Endothelial cell of umbilical vein (primary cell): ENCODE measurements around the gene TULP1. TPM values are rescaled to one million over a fixed set of nuclear protein-coding genes. Genes with fewer than 3 reads are reported as not detected.

Experiments used
- BruUV-seq: library from RNA; stranded (reverse); fragments of 400-500 nt; replicated peaks from 2 replicates; lab custom pipeline; 2021; lab: Mats Ljungman, UMichigan
- CTCF ChIA-PET: fragments of 300-600, 350-600 bp; sonication (Branson Sonifier 250); formaldehyde crosslinking; loops from one replicate; lab custom pipeline; 2021; ENCODE audit warnings: antibody characterized with exemption, inconsistent platforms; lab: Charles Lee
- POLR2A ChIA-PET: fragments of 300-600, 350-600 bp; sonication (Branson Sonifier 250); formaldehyde crosslinking; loops from one replicate; lab custom pipeline; 2021; ENCODE audit warnings: antibody characterized with exemption, inconsistent platforms; lab: Charles Lee
- DNase-seq: peaks from one replicate; pipeline ENCODE4 v3.0.0-alpha.2; 2011; ENCODE audit warnings: low read depth, low spot score
- FAIRE-seq: peaks from 2 replicates; lab custom pipeline; 2011; peaks lifted over from hg19 to GRCh38; lab: Jason Lieb, UNC
- H2AFZ ChIP-seq: 2 replicates; pipeline ENCODE4 v1.6.0; 2012; ENCODE audit warnings: low read depth, low read length, control low read depth, inconsistent platforms
- H3K27ac ChIP-seq: 2 replicates; pipeline ENCODE4 v1.5.1; 2011; ENCODE audit warnings: low read depth, mild to moderate bottlenecking, control low read depth, low read length, moderate library complexity; ENCODE audit not compliant: insufficient read depth
- H3K27me3 ChIP-seq, 2 experiments: 2 replicates each; pipeline versions ENCODE4 v1.6.0 to v1.6.1; 2011; ENCODE audit warnings: low read length in 2 of 2, mixed read lengths in 1 of 2; ENCODE audit not compliant: control insufficient read depth in 2 of 2, insufficient read depth in 2 of 2
- H3K36me3 ChIP-seq, 2 experiments: 2 replicates in 1 of 2; 3 replicates in 1 of 2; pipeline ENCODE4 v1.5.1; 2011; ENCODE audit warnings: low read length in 2 of 2, mild to moderate bottlenecking in 1 of 2, moderate library complexity in 1 of 2; ENCODE audit not compliant: control insufficient read depth in 2 of 2, insufficient read depth in 2 of 2; ENCODE audit errors: extremely low read depth in 1 of 2
- H3K4me1 ChIP-seq: 3 replicates; pipeline ENCODE4 v1.5.1; 2011; ENCODE audit warnings: mild to moderate bottlenecking, low read length; ENCODE audit not compliant: control insufficient read depth, insufficient read depth; ENCODE audit errors: extremely low read depth
- H3K4me2 ChIP-seq: 2 replicates; pipeline ENCODE4 v1.6.1; 2011; ENCODE audit warnings: low read length, control low read depth, mixed read lengths; ENCODE audit not compliant: insufficient read depth
- H3K4me3 ChIP-seq, 3 experiments: fragments of 200-600 bp in 1 of 3; sonication (generic), shearing (Covaris generic) in 1 of 3; replicated peaks in 1 of 3; 2 replicates each; pipeline ENCODE4 v1.5.1; 2011 to 2016; ENCODE audit warnings: control low read depth in 3 of 3, low read length in 3 of 3, mild to moderate bottlenecking in 2 of 3, inconsistent platforms in 1 of 3, low read depth in 1 of 3, moderate library complexity in 1 of 3; ENCODE audit not compliant: insufficient read depth in 1 of 3
- H3K79me2 ChIP-seq: 2 replicates; pipeline ENCODE4 v1.6.0; 2012; ENCODE audit warnings: low read length, inconsistent platforms; ENCODE audit not compliant: control insufficient read depth, insufficient read depth
- H3K9ac ChIP-seq: replicated peaks from 2 replicates; pipeline ENCODE3; 2011; ENCODE audit warnings: low read length, control low read depth; ENCODE audit not compliant: insufficient read depth; ENCODE audit errors: extremely low read depth
- H3K9me1 ChIP-seq: replicated peaks from 3 replicates; pipeline ENCODE4 v1.6.0; 2011; ENCODE audit warnings: mild to moderate bottlenecking, low read length; ENCODE audit not compliant: control insufficient read depth, insufficient read depth; ENCODE audit errors: extremely low read depth
- H3K9me3 ChIP-seq: replicated peaks from 2 replicates; pipeline ENCODE4 v1.5.1; 2012; ENCODE audit warnings: low read length, inconsistent platforms; ENCODE audit not compliant: control insufficient read depth, insufficient read depth
- H4K20me1 ChIP-seq: replicated peaks from 2 replicates; pipeline ENCODE3; 2011; ENCODE audit warnings: mild to moderate bottlenecking, low read length; ENCODE audit not compliant: control insufficient read depth, insufficient read depth; ENCODE audit errors: extremely low read depth
- CTCF ChIP-seq, 2 donors: IDR thresholded peaks; 1 replicate in 1 of 2; 2 replicates in 1 of 2; pipeline ENCODE4 v1.5.1; 2011; ENCODE audit warnings: low read length in 2 of 2, mild to moderate bottlenecking in 2 of 2, moderate library complexity in 2 of 2, control low read depth in 1 of 2, inconsistent platforms in 1 of 2, low read depth in 1 of 2; ENCODE audit not compliant: insufficient read depth in 1 of 2; ENCODE audit errors: extremely low read depth in 1 of 2
- EZH2 ChIP-seq: IDR thresholded peaks from 2 replicates; pipeline ENCODE4 v1.6.1; 2012; ENCODE audit warnings: borderline replicate concordance, low read depth, mild to moderate bottlenecking, moderate library complexity, low read length, inconsistent platforms; ENCODE audit not compliant: severe bottlenecking
- FOS ChIP-seq: IDR thresholded peaks from 2 replicates; pipeline ENCODE4 v1.6.1; 2011; ENCODE audit warnings: mild to moderate bottlenecking, low read length, moderate library complexity, borderline replicate concordance; ENCODE audit not compliant: insufficient read depth
- GATA2 ChIP-seq: IDR thresholded peaks from 2 replicates; pipeline ENCODE4 v1.7.0; 2011; ENCODE audit warnings: low read depth, mild to moderate bottlenecking, moderate library complexity, mixed read lengths, low read length; ENCODE audit not compliant: insufficient read length, insufficient read depth
- JUN ChIP-seq: IDR thresholded peaks from 2 replicates; pipeline ENCODE4 v1.6.1; 2011; ENCODE audit warnings: borderline replicate concordance, low read depth; ENCODE audit not compliant: insufficient read length, insufficient read depth
- MAX ChIP-seq: IDR thresholded peaks from 2 replicates; pipeline ENCODE4 v1.6.1; 2011; ENCODE audit not compliant: insufficient read depth, insufficient read length
- MYC ChIP-seq: IDR thresholded peaks from one replicate; pipeline ENCODE4 v1.6.1; 2011; ENCODE audit warnings: mild to moderate bottlenecking, low read depth, low read length
- POLR2A ChIP-seq: IDR thresholded peaks from 2 replicates; pipeline ENCODE4 v1.6.1; 2012; ENCODE audit warnings: low read depth, mild to moderate bottlenecking, control low read depth, low read length
- POLR2AphosphoS5 ChIP-seq: IDR thresholded peaks from 2 replicates; pipeline ENCODE4 v1.6.1; 2012; ENCODE audit warnings: low read depth, mild to moderate bottlenecking, control low read depth, low read length, moderate library complexity; ENCODE audit not compliant: insufficient read depth
- dilution Hi-C: fragments of 300-500 bp; cut with MboI; formaldehyde crosslinking; loops from one replicate; pipeline ENCODE4 v1.15.0; 2019; ENCODE audit warnings: low sequenced_read_pairs; ENCODE audit not compliant: extremely low pct_ligation_motif_present
- intact Hi-C: fragments of 100-400 bp; cut with micrococcal nuclease; formaldehyde crosslinking; loops from one replicate; pipeline ENCODE4 v1.10.0; 2022
- polyA plus RNA-seq, 4 experiments: library from polyadenylated mRNA; depleted of rRNA in 3 of 4; stranded (reverse) in 3 of 4; unstranded in 1 of 4; fragments of >200 nt; gene quantifications; 2 replicates each; pipeline versions ENCODE4 v1.2.1 to v1.2.3, GENCODE V29; 2011 to 2012; ENCODE audit warnings: missing spikeins in 1 of 4
- total RNA-seq: library from RNA; stranded (reverse); gene quantifications from 2 replicates; pipeline ENCODE4 v1.2.3, GENCODE V29; 2021

Gene TULP1
- total and polyA plus RNA-seq, 2 donors (not counting 3 experiments of a cell fraction or from before 2014, with no cell fraction given), result not detected

GRCh38 chr6:35489066-35489465 lies 23.6 kb downstream of the TULP1 start:
- BruUV-seq, result no TSS peak
- TF ChIP-seq CTCF (IDR thresholded peaks at IDR 0.05; ENCODE audit: extremely low read depth in 1 of 2, insufficient read depth in 1 of 2, low read depth in 1 of 2, low read length in 2 of 2) (no peak), POLR2AphosphoS5 (no peak), MYC (no peak)
- H3K4me3 ChIP-seq, result no peak overlapping the region
- H3K27me3 ChIP-seq, result peaks cover 5 to 8% of the 10 kb centered on the region in 2 experiments
- no peak for FAIRE-seq
- intact Hi-C loops (no loop called here), dilution Hi-C loops (no loop called here)
- no peak for DNase-seq
- H4K20me1 ChIP-seq, result no peaks in the 10 kb centered on the region
- H3K4me1 ChIP-seq, result no peaks in the 10 kb centered on the region
- ChIA-PET POLR2A (no interaction called here), CTCF (interaction anchor here (1.2 kb wide), 1 partner anchor 12 kb away, joined by 3 read pairs; no protein-coding TSS in a partner anchor)
- H3K4me2 ChIP-seq, result no peak overlapping the region
- H3K79me2 ChIP-seq, result no peaks in the 10 kb centered on the region
- H2AFZ ChIP-seq, result no peak overlapping the region
- no peaks in the 10 kb centered on the region for H3K36me3 ChIP-seq
- no peak overlapping the region for H3K9ac ChIP-seq
- H3K9me1 ChIP-seq, result no peaks in the 10 kb centered on the region
- no peak overlapping the region for H3K27ac ChIP-seq
- H3K9me3 ChIP-seq, result no peaks in the 10 kb centered on the region

- Histone ChIP-seq H4K20me1 (no peaks in the 10 kb centered on the region), H3K9me3 (no peaks in the 10 kb centered on the region), H3K27me3 (peaks cover 5 to 6% of the 10 kb centered on the region in 2 experiments), H3K27ac (no peak overlapping the region), H3K9me1 (no peaks in the 10 kb centered on the region), H3K9ac (no peak overlapping the region), H2AFZ (no peak overlapping the region), H3K4me1 (no peaks in the 10 kb centered on the region), H3K79me2 (no peaks in the 10 kb centered on the region), H3K36me3 (no peaks in the 10 kb centered on the region), H3K4me3 (no peak overlapping the region), H3K4me2 (no peak overlapping the region)
- FAIRE-seq (no peak), DNase-seq (no peak)
- ChIA-PET CTCF (interaction anchor here (0.6 to 1.2 kb wide), 2 partner anchors 11 to 241 kb away, joined by 3 read pairs; no protein-coding TSS in a partner anchor), POLR2A (interaction anchor here (0.6 kb wide), 1 partner anchor 170 kb away, joined by 4 read pairs; no protein-coding TSS in a partner anchor)
- TF ChIP-seq GATA2 (no peak), POLR2A (no peak), FOS (no peak), JUN (no peak), MYC (no peak), MAX (no peak), POLR2AphosphoS5 (no peak), CTCF (IDR thresholded peaks at IDR 0.05; ENCODE audit: extremely low read depth in 1 of 2, insufficient read depth in 1 of 2, low read depth in 1 of 2, low read length in 2 of 2) (no peak), EZH2 (no peak)
- no TSS peak for BruUV-seq
- dilution Hi-C loops, result no loop called here
- intact Hi-C loops, result no loop called here
Measured at GRCh38 chr6:35488517-35488862, 24.2 kb downstream of the TULP1 start.
